Thyroid gland (tissue), 4 donors: Measurements from ENCODE around the gene POLN. TPM values are rescaled to one million over a fixed set of nuclear protein-coding genes. Genes with fewer than 3 reads are reported as not detected.

Experiments
- DNase-seq, 2 donors: peaks; one replicate each; pipeline ENCODE4 v3.0.0-alpha.2; 2019
- H3K27ac ChIP-seq, 3 donors: fragments of 200-600 bp; sonication (generic); 1 replicate in 2 of 3; 2 replicates in 1 of 3; pipeline ENCODE4 v1.5.1; 2016 to 2019; ENCODE audit warnings: mild to moderate bottlenecking in 1 of 3, moderate library complexity in 1 of 3
- H3K27me3 ChIP-seq: fragments of 200-600 bp; sonication (generic); one replicate; pipeline ENCODE4 v1.5.1; 2019
- H3K36me3 ChIP-seq, 2 donors: fragments of 200-600 bp; sonication (generic); one replicate each; pipeline ENCODE4 v1.5.1; 2016 to 2019
- H3K4me1 ChIP-seq, 2 donors: fragments of 200-600 bp; sonication (generic); one replicate each; pipeline ENCODE4 v1.5.1; 2017 to 2019
- H3K4me3 ChIP-seq, 3 donors: fragments of 200-600 bp; sonication (generic); replicated peaks in 1 of 3; 1 replicate in 2 of 3; 2 replicates in 1 of 3; pipeline ENCODE4 v1.5.1; 2016; ENCODE audit warnings: mild to moderate bottlenecking in 1 of 3
- H3K9me3 ChIP-seq: fragments of 200-600 bp; sonication (generic); one replicate; pipeline ENCODE4 v1.5.1; 2017
- POLR2A ChIP-seq, 2 donors: fragments of 450-650 bp; IDR thresholded peaks; one replicate each; pipeline ENCODE4 v1.6.1; 2017; ENCODE audit warnings: antibody characterized with exemption in 2 of 2, mild to moderate bottlenecking in 2 of 2, moderate library complexity in 1 of 2
- WGBS, 2 donors: methylation state at CpG; one replicate each; pipeline ENCODE4 v1.1.5; 2017; 5-methylcytosine and 5-hydroxymethylcytosine counted together
- intact Hi-C: fragments of 100-400 bp; cut with DNase I; formaldehyde crosslinking; loops from one replicate; pipeline ENCODE4 v1.15.1; 2023
- total RNA-seq, 4 donors: library from RNA; depleted of rRNA; stranded (reverse); fragments of >200 nt; gene quantifications; one replicate each; pipeline ENCODE4 v1.2.3, GENCODE V29; 2016
- TF ChIP-seq, protein P1 (sequence below), 6 experiments: fragments of 200-600 bp in 3 of 6; fragments of 450-650 bp in 3 of 6; sonication (generic) in 3 of 6; IDR thresholded peaks; one replicate each; pipeline ENCODE4 v1.5.1; 2016 to 2019; ENCODE audit warnings: antibody characterized with exemption in 6 of 6, mild to moderate bottlenecking in 2 of 6, inconsistent platforms in 1 of 6, moderate library complexity in 1 of 6

Gene POLN
- total RNA-seq, 4 donors from 2014 or later = 1.5 to 5.4 (median 3.0) TPM

DNA sequence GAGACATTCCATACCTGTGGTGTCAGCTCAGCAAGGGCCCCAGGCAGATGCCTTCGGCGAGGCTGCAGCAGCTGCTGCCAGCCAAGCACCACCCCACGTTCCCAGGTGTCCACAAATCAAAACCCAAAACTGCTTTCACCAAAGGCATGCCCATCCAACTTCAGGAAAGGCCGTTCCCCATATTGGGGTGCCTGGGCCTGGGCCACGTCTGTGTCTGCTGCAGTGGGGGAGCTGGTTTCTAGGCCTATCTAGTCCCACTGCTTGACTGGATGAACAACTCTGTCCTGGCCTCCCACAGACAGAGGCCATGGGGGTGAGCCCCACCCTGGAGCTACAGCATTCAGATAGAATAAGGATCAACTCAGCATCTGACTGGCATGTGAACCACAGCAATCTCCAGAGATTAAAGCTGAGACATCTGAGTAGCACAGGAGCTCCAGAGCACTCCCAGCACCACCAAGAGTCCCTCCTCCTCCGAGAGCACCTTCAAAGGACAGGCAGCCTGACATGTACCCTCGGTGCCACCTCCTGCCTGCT, 145.8 kb downstream of the POLN start:
- TF ChIP-seq POLR2A (IDR thresholded peaks at IDR 0.05) = no peak
- TF ChIP-seq, protein P1, sequence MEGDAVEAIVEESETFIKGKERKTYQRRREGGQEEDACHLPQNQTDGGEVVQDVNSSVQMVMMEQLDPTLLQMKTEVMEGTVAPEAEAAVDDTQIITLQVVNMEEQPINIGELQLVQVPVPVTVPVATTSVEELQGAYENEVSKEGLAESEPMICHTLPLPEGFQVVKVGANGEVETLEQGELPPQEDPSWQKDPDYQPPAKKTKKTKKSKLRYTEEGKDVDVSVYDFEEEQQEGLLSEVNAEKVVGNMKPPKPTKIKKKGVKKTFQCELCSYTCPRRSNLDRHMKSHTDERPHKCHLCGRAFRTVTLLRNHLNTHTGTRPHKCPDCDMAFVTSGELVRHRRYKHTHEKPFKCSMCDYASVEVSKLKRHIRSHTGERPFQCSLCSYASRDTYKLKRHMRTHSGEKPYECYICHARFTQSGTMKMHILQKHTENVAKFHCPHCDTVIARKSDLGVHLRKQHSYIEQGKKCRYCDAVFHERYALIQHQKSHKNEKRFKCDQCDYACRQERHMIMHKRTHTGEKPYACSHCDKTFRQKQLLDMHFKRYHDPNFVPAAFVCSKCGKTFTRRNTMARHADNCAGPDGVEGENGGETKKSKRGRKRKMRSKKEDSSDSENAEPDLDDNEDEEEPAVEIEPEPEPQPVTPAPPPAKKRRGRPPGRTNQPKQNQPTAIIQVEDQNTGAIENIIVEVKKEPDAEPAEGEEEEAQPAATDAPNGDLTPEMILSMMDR (IDR thresholded peaks at IDR 0.05) = no peak
- Histone ChIP-seq H3K27ac (no peak overlapping the region), H3K9me3 (no peaks in the 10 kb centered on the region), H3K4me1 (no peaks in the 10 kb centered on the region), H3K4me3 (no peak overlapping the region), H3K27me3 (no peaks in the 10 kb centered on the region), H3K36me3 (no peaks in the 10 kb centered on the region)
- DNase-seq = no peak
- intact Hi-C loops = no loop called here
- WGBS, 2 donors = 87 to 92% methylated on average over 5 to 7 of the region's 7 CpGs

- no peak overlapping the region for H3K27ac ChIP-seq
- H3K4me1 ChIP-seq = no peaks in the 10 kb centered on the region
- no peak for DNase-seq
- no peak overlapping the region for H3K4me3 ChIP-seq
- intact Hi-C loops = no loop called here
- 94% methylated on average over 15 to 16 of the region's 16 CpGs for WGBS, 2 donors
- no peaks in the 10 kb centered on the region for H3K9me3 ChIP-seq
- no peak for TF ChIP-seq POLR2A (IDR thresholded peaks at IDR 0.05)
- TF ChIP-seq, protein P1 (IDR thresholded peaks at IDR 0.05) = no peak
- H3K36me3 ChIP-seq = no peaks in the 10 kb centered on the region
- H3K27me3 ChIP-seq = no peaks in the 10 kb centered on the region
These were observed 146.5 kb downstream of the POLN start for GRCh38 chr4:2095236-2096072.

DNA sequence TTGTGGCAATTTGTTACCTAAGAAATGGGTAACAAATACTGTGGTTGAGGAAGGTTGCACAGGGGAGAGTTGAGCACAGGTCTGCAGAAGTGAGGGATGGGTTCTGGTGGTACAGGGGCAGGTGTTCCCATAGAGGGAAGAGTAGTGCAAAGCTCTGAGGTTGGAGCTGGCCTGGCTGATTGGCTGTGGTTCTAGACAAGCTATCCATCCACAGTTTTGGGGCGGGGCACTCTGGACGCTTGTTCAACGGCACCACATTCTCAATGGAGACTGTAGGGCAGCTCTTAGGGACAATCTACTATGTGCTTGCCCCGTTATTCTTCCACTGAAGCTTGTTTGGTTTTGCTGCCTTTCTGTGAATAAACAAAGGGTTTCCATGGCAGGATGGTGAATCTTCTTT, 147.4 kb downstream of the POLN start:
- Histone ChIP-seq H3K4me3 (no peak overlapping the region), H3K27me3 (no peaks in the 10 kb centered on the region), H3K9me3 (no peaks in the 10 kb centered on the region), H3K27ac (no peak overlapping the region), H3K4me1 (no peaks in the 10 kb centered on the region), H3K36me3 (no peaks in the 10 kb centered on the region)
- no peak for TF ChIP-seq POLR2A (IDR thresholded peaks at IDR 0.05)
- TF ChIP-seq, protein P1 (IDR thresholded peaks at IDR 0.05) = no peak
- 89 to 93% methylated on average over 4 of the region's 4 CpGs for WGBS, 2 donors
- intact Hi-C loops = no loop called here
- DNase-seq = no peak

DNA sequence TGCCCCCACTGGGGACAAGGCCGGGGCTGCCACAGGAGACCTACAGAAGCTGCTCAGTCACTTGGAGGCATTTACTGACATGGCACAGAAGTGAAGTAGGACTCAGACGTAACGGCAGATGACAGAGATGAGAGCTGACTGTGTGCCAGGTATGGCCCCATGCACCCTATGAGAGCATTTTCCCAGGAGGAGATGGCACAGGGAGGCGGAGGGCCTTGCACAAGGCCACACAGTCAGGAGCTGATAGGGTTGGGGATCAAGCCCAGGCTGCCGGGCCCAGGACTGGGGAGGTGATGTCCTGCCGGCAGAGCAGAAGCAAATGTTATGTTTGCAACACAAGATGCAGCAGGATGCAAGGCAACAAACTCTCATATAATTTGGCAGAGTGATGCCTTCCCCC, 148.7 kb downstream of the POLN start:
- Histone ChIP-seq H3K27me3 (no peaks in the 10 kb centered on the region), H3K4me3 (no peak overlapping the region), H3K9me3 (no peaks in the 10 kb centered on the region), H3K4me1 (no peaks in the 10 kb centered on the region), H3K27ac (no peak overlapping the region), H3K36me3 (no peaks in the 10 kb centered on the region)
- no peak for DNase-seq
- WGBS, 2 donors = 90 to 96% methylated on average over 6 of the region's 6 CpGs
- TF ChIP-seq POLR2A (IDR thresholded peaks at IDR 0.05) = no peak
- intact Hi-C loops = no loop called here

GRCh38 chr4:2092669-2093053, 149.3 kb downstream of the POLN start:
- H3K27ac ChIP-seq = no peak overlapping the region
- H3K9me3 ChIP-seq = no peaks in the 10 kb centered on the region
- H3K4me1 ChIP-seq = no peaks in the 10 kb centered on the region
- 80 to 93% methylated on average over 6 of the region's 6 CpGs for WGBS, 2 donors
- TF ChIP-seq POLR2A (IDR thresholded peaks at IDR 0.05) = no peak
- TF ChIP-seq, protein P1 (IDR thresholded peaks at IDR 0.05) = no peak
- no peaks in the 10 kb centered on the region for H3K27me3 ChIP-seq
- no peaks in the 10 kb centered on the region for H3K36me3 ChIP-seq
- intact Hi-C loops = no loop called here
- no peak for DNase-seq
- no peak overlapping the region for H3K4me3 ChIP-seq
